Dedifferentiated amniotic fluid mesenchymal stem cell (primary cell): Measurements from ENCODE around the gene MECR.
"Not testable (repeated sequence)": the region's sequence is repeated elsewhere in the genome, so short reads cannot be mapped to it uniquely, and the experiment has no call there.

Experiments used
- DNase-seq: peaks from one replicate; pipeline ENCODE4 v3.0.0-alpha.2; 2016; ENCODE audit errors: extremely low spot score

MECR gene

GRCh38 chr1:29169976-29170375 is 60.8 kb downstream of the MECR start:
- no peak for DNase-seq

GRCh38 chr1:29167904-29168303 is 62.8 kb downstream of the MECR start:
- DNase-seq: no peak

- DNase-seq: no peak
Observed at GRCh38 chr1:29166291-29166878, 64.3 kb downstream of the MECR start.

- no peak for DNase-seq
Observed at GRCh38 chr1:29164588-29164987, 66.1 kb downstream of the MECR start.

- DNase-seq: no peak
Observed at GRCh38 chr1:29162476-29163138, 68.1 kb downstream of the MECR start.

GRCh38 chr1:29162025-29162424 is 68.7 kb downstream of the MECR start:
- no peak for DNase-seq

- DNase-seq: no peak
Observed at GRCh38 chr1:29159773-29160172, 71.0 kb downstream of the MECR start.

GRCh38 chr1:29157269-29157601 is 73.5 kb downstream of the MECR start:
- DNase-seq: no peak

- DNase-seq: no peak
Observed at GRCh38 chr1:29156543-29157268, 74.0 kb downstream of the MECR start.

- DNase-seq: no peak
Observed at GRCh38 chr1:29152046-29152805, 78.5 kb downstream of the MECR start.

- not testable (repeated sequence) for DNase-seq
Observed at GRCh38 chr1:29150346-29150745, 80.4 kb downstream of the MECR start.

- DNase-seq: no peak
Observed at GRCh38 chr1:29148656-29149491, 81.9 kb downstream of the MECR start.

- DNase-seq: peak; percentile 55
Observed at GRCh38 chr1:29145739-29146437, 84.8 kb downstream of the MECR start.

- DNase-seq: no peak
Observed at GRCh38 chr1:29144178-29144577, 86.6 kb downstream of the MECR start.

- DNase-seq: no peak
Observed at GRCh38 chr1:29142714-29143113, 88.0 kb downstream of the MECR start.
